Inflammatory macrophage treated with lipopolysaccharide for 4 hours (primary cell): ENCODE results near the gene ALG14.
"Not testable (repeated sequence)": the region's sequence is repeated elsewhere in the genome, so short reads cannot be mapped to it uniquely, and the experiment has no call there.

Experiments used
- DNase-seq: peaks from one replicate; pipeline ENCODE4 v3.0.0-alpha.2; 2020

ALG14 gene

GRCh38 chr1:95072532-95073419 is at the start of gene ALG14:
Gene ALG14, minus strand, starts transcription at chr1:95072951. Its CDS starts 53 bp downstream, at chr1:95072898.
- DNase-seq: peak; percentile 93

GRCh38 chr1:95122151-95122697 is 49.5 kb upstream of the ALG14 start:
- DNase-seq: no peak

GRCh38 chr1:95119273-95119672 is 46.5 kb upstream of the ALG14 start:
- DNase-seq: no peak

- no peak for DNase-seq
These were observed 46.0 kb upstream of the ALG14 start for GRCh38 chr1:95118710-95119109.

GRCh38 chr1:95118067-95118499 is 45.3 kb upstream of the ALG14 start:
- no peak for DNase-seq

- DNase-seq: no peak
These were observed 44.7 kb upstream of the ALG14 start, which contains the start of gene TLCD4 for GRCh38 chr1:95117207-95118066. Gene TLCD4, plus strand, starts transcription at chr1:95117355. Its CDS starts 26,547 bp downstream, at chr1:95143902.

- DNase-seq: peak; percentile 15
These were observed 43.9 kb upstream of the ALG14 start for GRCh38 chr1:95116580-95117206.

GRCh38 chr1:95115708-95116137 is 43.0 kb upstream of the ALG14 start:
- no peak for DNase-seq

GRCh38 chr1:95113684-95114083 is 40.9 kb upstream of the ALG14 start:
- no peak for DNase-seq

- DNase-seq: no peak
These were observed 38.3 kb upstream of the ALG14 start for GRCh38 chr1:95111014-95111413.

- DNase-seq: no peak
These were observed 36.0 kb upstream of the ALG14 start for GRCh38 chr1:95108792-95109191.

GRCh38 chr1:95098196-95098595 is 25.4 kb upstream of the ALG14 start:
- peak; percentile 60 for DNase-seq

GRCh38 chr1:95097426-95097825 is 24.7 kb upstream of the ALG14 start:
- no peak for DNase-seq

GRCh38 chr1:95096218-95096841 is 23.6 kb upstream of the ALG14 start:
- DNase-seq: no peak

- peak; percentile 89 for DNase-seq
These were observed 23.1 kb upstream of the ALG14 start for GRCh38 chr1:95095833-95096217.

- no peak for DNase-seq
These were observed 22.2 kb upstream of the ALG14 start for GRCh38 chr1:95094923-95095322.

- DNase-seq: no peak
These were observed 20.5 kb upstream of the ALG14 start for GRCh38 chr1:95093296-95093695.

GRCh38 chr1:95092891-95093290 is 20.1 kb upstream of the ALG14 start:
- DNase-seq: not testable (repeated sequence)

- not testable (repeated sequence) for DNase-seq
These were observed 18.5 kb upstream of the ALG14 start for GRCh38 chr1:95091290-95091689.

- DNase-seq: no peak
These were observed 17.0 kb upstream of the ALG14 start for GRCh38 chr1:95089650-95090287.

GRCh38 chr1:95088303-95088702 is 15.6 kb upstream of the ALG14 start:
- no peak for DNase-seq
